ENCODE measurements around the gene MRRF. TPM values are rescaled to one million over a fixed set of nuclear protein-coding genes. Genes with fewer than 3 reads are reported as not detected.

The MRRF gene
- polyA plus RNA-seq, 1 donor, result 59.7 TPM

- Histone ChIP-seq H3K9me3 (ENCODE audit: control insufficient read depth, low read depth, low read length) (no peaks in the 10 kb centered on the region), H3K27ac (ENCODE audit: low read length) (no peak overlapping the region), H3K4me1 (ENCODE audit: control insufficient read depth, insufficient read depth, low read length) (peaks cover 19% of the 10 kb centered on the region), H3K4me3 (ENCODE audit: low read length) (no peak overlapping the region), H3K27me3 (ENCODE audit: control insufficient read depth, insufficient read depth, low read length) (no peaks in the 10 kb centered on the region), H3K36me3 (ENCODE audit: control insufficient read depth, insufficient read depth, low read length) (no peaks in the 10 kb centered on the region)
- no CpG with 5 or more reads among the region's 8 CpGs for WGBS (ENCODE audit: insufficient coverage, low lambda C conversion rate)
- no peak for DNase-seq
Measured at GRCh38 chr9:122378236-122378635, 113.6 kb downstream of the MRRF start.

GRCh38 chr9:122379340-122379739 is 114.7 kb downstream of the MRRF start:
- no peaks in the 10 kb centered on the region for H3K9me3 ChIP-seq (ENCODE audit: control insufficient read depth, low read depth, low read length)
- no peaks in the 10 kb centered on the region for H3K36me3 ChIP-seq (ENCODE audit: control insufficient read depth, insufficient read depth, low read length)
- no peak for DNase-seq
- H3K27me3 ChIP-seq (ENCODE audit: control insufficient read depth, insufficient read depth, low read length), result no peaks in the 10 kb centered on the region
- WGBS (ENCODE audit: insufficient coverage, low lambda C conversion rate), result no CpG with 5 or more reads among the region's 1 CpG
- no peak overlapping the region for H3K4me3 ChIP-seq (ENCODE audit: low read length)
- no peak overlapping the region for H3K27ac ChIP-seq (ENCODE audit: low read length)
- peaks cover 19% of the 10 kb centered on the region for H3K4me1 ChIP-seq (ENCODE audit: control insufficient read depth, insufficient read depth, low read length)

- Histone ChIP-seq H3K4me3 (ENCODE audit: low read length) (no peak overlapping the region), H3K27me3 (ENCODE audit: control insufficient read depth, insufficient read depth, low read length) (no peaks in the 10 kb centered on the region), H3K27ac (ENCODE audit: low read length) (no peak overlapping the region), H3K4me1 (ENCODE audit: control insufficient read depth, insufficient read depth, low read length) (peaks cover 13% of the 10 kb centered on the region), H3K36me3 (ENCODE audit: control insufficient read depth, insufficient read depth, low read length) (no peaks in the 10 kb centered on the region), H3K9me3 (ENCODE audit: control insufficient read depth, low read depth, low read length) (no peaks in the 10 kb centered on the region)
- WGBS (ENCODE audit: insufficient coverage, low lambda C conversion rate), result 100% methylated on average over 1 of the region's 4 CpGs
- DNase-seq, result no peak
Measured at GRCh38 chr9:122380293-122380692, 115.6 kb downstream of the MRRF start.

Other genes starting within 250 kb of the MRRF start
- gene TTLL11, start 171.6 kb upstream of the MRRF start, polyA plus RNA-seq, result 5.0 TPM
- 62.9 TPM for gene NDUFA8, start 105.1 kb upstream of the MRRF start, polyA plus RNA-seq
- gene MORN5, start 105.0 kb upstream of the MRRF start, polyA plus RNA-seq, result 2.2 TPM
- gene LHX6, start 35.9 kb upstream of the MRRF start, polyA plus RNA-seq, result 1.1 TPM
- 16.2 TPM for gene RBM18, start within 50 bp of the MRRF start, polyA plus RNA-seq
- 9.2 TPM for gene PTGS1, start 106.1 kb downstream of the MRRF start, polyA plus RNA-seq
- not detected for gene OR1J1, start 213.0 kb downstream of the MRRF start, polyA plus RNA-seq
- not detected for gene OR1J2, start 245.9 kb downstream of the MRRF start, polyA plus RNA-seq

Measured in large intestine (tissue), 3 donors.